Caco-2 (cell line): ENCODE results near the gene GANAB. TPM values are rescaled to one million over a fixed set of nuclear protein-coding genes. Genes with fewer than 3 reads are reported as not detected.

Source experiments
- BruUV-seq: library from RNA; stranded (reverse); fragments of 400-500 nt; replicated peaks from 2 replicates; lab custom pipeline; 2021; lab: Mats Ljungman, UMichigan
- CTCF ChIA-PET: fragments of 300-600 bp; sonication (Branson Sonifier 250); formaldehyde crosslinking; loops from one replicate; lab custom pipeline; 2022; ENCODE audit warnings: antibody characterized with exemption; lab: Charles Lee
- POLR2A ChIA-PET: fragments of 300-600 bp; sonication (Branson Sonifier 250); formaldehyde crosslinking; loops from one replicate; lab custom pipeline; 2022; ENCODE audit warnings: antibody characterized with exemption; lab: Charles Lee
- DNase-seq, 2 experiments: peaks; one replicate each; pipeline versions ENCODE4 v3.0.0 to v3.0.0-alpha.2; 2020 to 2022
- H3K27me3 ChIP-seq: replicated peaks from 2 replicates; pipeline ENCODE4 v1.6.0; 2011; ENCODE audit warnings: low read length; ENCODE audit not compliant: control insufficient read depth, insufficient read depth
- H3K36me3 ChIP-seq: 2 replicates; pipeline ENCODE4 v1.5.1; 2011; ENCODE audit warnings: low read length; ENCODE audit not compliant: control insufficient read depth, insufficient read depth
- H3K4me1 ChIP-seq: fragments of 250-450 bp; sonication (Bioruptor Pico); 2 replicates; pipeline ENCODE4 v1.5.1; 2020; ENCODE audit warnings: mild to moderate bottlenecking
- H3K4me3 ChIP-seq: 2 replicates; pipeline ENCODE4 v1.5.1; 2011; ENCODE audit warnings: low read depth, mild to moderate bottlenecking, control low read depth, low read length
- H3K9me3 ChIP-seq: fragments of 250-450 bp; sonication (Bioruptor Pico); 2 replicates; pipeline ENCODE4 v1.5.1; 2020; ENCODE audit warnings: mild to moderate bottlenecking, moderate library complexity
- H3K27ac Mint-ChIP-seq: one replicate; pipeline ENCODE4 v1.8.0; 2022; ENCODE audit warnings: mixed read lengths; ENCODE audit not compliant: unreplicated experiment
- H3K27me3 Mint-ChIP-seq: one replicate; pipeline ENCODE4 v1.8.0; 2022; ENCODE audit warnings: mixed read lengths; ENCODE audit not compliant: insufficient read depth, unreplicated experiment
- H3K36me3 Mint-ChIP-seq: one replicate; pipeline ENCODE4 v1.8.0; 2022; ENCODE audit warnings: mild to moderate bottlenecking, mixed read lengths; ENCODE audit not compliant: insufficient read depth, unreplicated experiment
- H3K4me1 Mint-ChIP-seq: one replicate; pipeline ENCODE4 v1.8.0; 2022; ENCODE audit warnings: low read depth, mixed read lengths; ENCODE audit not compliant: unreplicated experiment
- H3K4me3 Mint-ChIP-seq: one replicate; pipeline ENCODE4 v1.8.0; 2022; ENCODE audit warnings: mild to moderate bottlenecking, moderate library complexity, mixed read lengths; ENCODE audit not compliant: unreplicated experiment
- H3K9me3 Mint-ChIP-seq: one replicate; pipeline ENCODE4 v1.8.0; 2022; ENCODE audit warnings: mixed read lengths; ENCODE audit not compliant: unreplicated experiment
- CTCF ChIP-seq, 2 experiments: fragments of 200-600 bp in 1 of 2; IDR thresholded peaks; 1 replicate in 1 of 2; 2 replicates in 1 of 2; pipeline versions ENCODE4 v1.5.1 to v1.8.0; 2011 to 2022; ENCODE audit warnings: antibody characterized with exemption in 1 of 2, control low read depth in 1 of 2, inconsistent platforms in 1 of 2, low read depth in 1 of 2, low read length in 1 of 2, mild to moderate bottlenecking in 1 of 2, moderate library complexity in 1 of 2; ENCODE audit not compliant: insufficient read depth in 1 of 2, severe bottlenecking in 1 of 2, unreplicated experiment in 1 of 2
- intact Hi-C: fragments of 100-400 bp; cut with micrococcal nuclease; formaldehyde crosslinking; loops from one replicate; pipeline ENCODE4 v1.10.0; 2022; ENCODE audit not compliant: unreplicated experiment
- total RNA-seq: library from RNA; stranded (reverse); gene quantifications from 2 replicates; pipeline ENCODE4 v1.2.3, GENCODE V29; 2022

GANAB gene
- total RNA-seq, 1 experiment from 2014 or later, result 442 TPM

- peaks cover 34% of the 10 kb centered on the region for H3K4me1 ChIP-seq
- H3K36me3 ChIP-seq, result 0 out of 2 replicates have a peak, but pooled peaks cover 3% of the 10 kb centered on the region
- peak overlapping the region; percentile 56 for H3K27ac Mint-ChIP-seq
- intact Hi-C loops, result no loop called here
- no peak overlapping the region for H3K4me3 Mint-ChIP-seq
- H3K4me3 ChIP-seq, result no peak overlapping the region
- TF ChIP-seq CTCF (IDR thresholded peaks at IDR 0.05; ENCODE audit: insufficient read depth in 1 of 2, low read depth in 1 of 2, low read length in 1 of 2, severe bottlenecking in 1 of 2, unreplicated experiment in 1 of 2), result no peak
- ChIA-PET POLR2A (interaction anchor here (0.6 kb wide), 1 partner anchor 14 kb away, joined by 3 read pairs; the partner anchor contains the start of gene B3GAT3), CTCF (no interaction called here)
- H3K27me3 ChIP-seq, result no peaks in the 10 kb centered on the region
- H3K9me3 ChIP-seq, result no peaks in the 10 kb centered on the region
- no peak for DNase-seq
- H3K27me3 Mint-ChIP-seq, result no peaks in the 10 kb centered on the region
- H3K36me3 Mint-ChIP-seq, result peaks cover 47% of the 10 kb centered on the region
- no TSS peak for BruUV-seq
- H3K9me3 Mint-ChIP-seq, result no peaks in the 10 kb centered on the region
- H3K4me1 Mint-ChIP-seq, result peaks cover 53% of the 10 kb centered on the region
Measured at GRCh38 chr11:62607714-62608113, 38.7 kb downstream of the GANAB start.

GRCh38 chr11:62605902-62606301, 40.5 kb downstream of the GANAB start:
- Histone ChIP-seq H3K4me1 (peaks cover 25% of the 10 kb centered on the region), H3K9me3 (no peaks in the 10 kb centered on the region), H3K4me3 (no peak overlapping the region), H3K27me3 (no peaks in the 10 kb centered on the region), H3K36me3 (0 out of 2 replicates have a peak, but pooled peaks cover 3% of the 10 kb centered on the region)
- H3K4me3 Mint-ChIP-seq, result no peak overlapping the region
- H3K9me3 Mint-ChIP-seq, result no peaks in the 10 kb centered on the region
- no TSS peak for BruUV-seq
- H3K36me3 Mint-ChIP-seq, result peaks cover 56% of the 10 kb centered on the region
- TF ChIP-seq CTCF (IDR thresholded peaks at IDR 0.05; ENCODE audit: insufficient read depth in 1 of 2, low read depth in 1 of 2, low read length in 1 of 2, severe bottlenecking in 1 of 2, unreplicated experiment in 1 of 2), result no peak
- H3K27me3 Mint-ChIP-seq, result no peaks in the 10 kb centered on the region
- POLR2A ChIA-PET, result no interaction called here
- no peak for DNase-seq
- peaks cover 53% of the 10 kb centered on the region for H3K4me1 Mint-ChIP-seq
- H3K27ac Mint-ChIP-seq, result peak overlapping the region; percentile 56
- intact Hi-C loops, result no loop called here
- CTCF ChIA-PET, result no interaction called here

GRCh38 chr11:62605467-62605866, 40.9 kb downstream of the GANAB start:
- peaks cover 21% of the 10 kb centered on the region for H3K4me1 ChIP-seq
- Mint-ChIP-seq H3K27ac (peak overlapping the region; percentile 56), H3K4me3 (no peak overlapping the region), H3K36me3 (peaks cover 56% of the 10 kb centered on the region), H3K4me1 (peaks cover 51% of the 10 kb centered on the region), H3K9me3 (no peaks in the 10 kb centered on the region), H3K27me3 (no peaks in the 10 kb centered on the region)
- no peaks in the 10 kb centered on the region for H3K9me3 ChIP-seq
- BruUV-seq, result no TSS peak
- DNase-seq, result no peak
- POLR2A ChIA-PET, result no interaction called here
- no peak for TF ChIP-seq CTCF (IDR thresholded peaks at IDR 0.05; ENCODE audit: insufficient read depth in 1 of 2, low read depth in 1 of 2, low read length in 1 of 2, severe bottlenecking in 1 of 2, unreplicated experiment in 1 of 2)
- H3K27me3 ChIP-seq, result no peaks in the 10 kb centered on the region
- no peak overlapping the region for H3K4me3 ChIP-seq
- CTCF ChIA-PET, result no interaction called here
- intact Hi-C loops, result no loop called here
- 0 out of 2 replicates have a peak, but pooled peaks cover 3% of the 10 kb centered on the region for H3K36me3 ChIP-seq
